HG02884 (cell line): ENCODE measurements around the gene GFRA1.

ENCODE experiments used
- ATAC-seq: cut with Tn5 transposase; IDR thresholded peaks from one replicate; pipeline ENCODE4 v1.9.1; 2021; ENCODE audit warnings: mild to moderate bottlenecking, moderate library complexity; ENCODE audit not compliant: unreplicated experiment

GFRA1 gene

GRCh38 chr10:116201670-116202430 is 71.2 kb downstream of the GFRA1 start:
- no peak for ATAC-seq

- no peak for ATAC-seq
These were observed 72.0 kb downstream of the GFRA1 start for GRCh38 chr10:116201011-116201410.

GRCh38 chr10:116198676-116199035 is 74.3 kb downstream of the GFRA1 start:
- no peak for ATAC-seq

- ATAC-seq = no peak
These were observed 74.9 kb downstream of the GFRA1 start for GRCh38 chr10:116197946-116198675.

- no peak for ATAC-seq
These were observed 77.4 kb downstream of the GFRA1 start for GRCh38 chr10:116195583-116195982.

- ATAC-seq = no peak
These were observed 78.0 kb downstream of the GFRA1 start for GRCh38 chr10:116195039-116195438.

GRCh38 chr10:116194061-116194460 is 78.9 kb downstream of the GFRA1 start:
- no peak for ATAC-seq

- no peak for ATAC-seq
These were observed 82.1 kb downstream of the GFRA1 start for GRCh38 chr10:116190883-116191282.

- no peak for ATAC-seq
These were observed 86.7 kb downstream of the GFRA1 start for GRCh38 chr10:116186273-116186672.

GRCh38 chr10:116185199-116185867 is 87.7 kb downstream of the GFRA1 start:
- ATAC-seq = no peak

GRCh38 chr10:116184512-116184794 is 88.6 kb downstream of the GFRA1 start:
- ATAC-seq = no peak

- no peak for ATAC-seq
These were observed 89.1 kb downstream of the GFRA1 start for GRCh38 chr10:116183733-116184511.

GRCh38 chr10:116182426-116182825 is 90.6 kb downstream of the GFRA1 start:
- no peak for ATAC-seq

GRCh38 chr10:116178086-116178605 is 94.9 kb downstream of the GFRA1 start:
- no peak for ATAC-seq

- ATAC-seq = no peak
These were observed 97.8 kb downstream of the GFRA1 start for GRCh38 chr10:116175231-116175630.

GRCh38 chr10:116171505-116171904 is 101.5 kb downstream of the GFRA1 start:
- ATAC-seq = no peak

- no peak for ATAC-seq
These were observed 102.2 kb downstream of the GFRA1 start for GRCh38 chr10:116170815-116171250.

GRCh38 chr10:116169782-116170445 is 103.1 kb downstream of the GFRA1 start:
- ATAC-seq = no peak

GRCh38 chr10:116168745-116169144 is 104.3 kb downstream of the GFRA1 start:
- no peak for ATAC-seq

- no peak for ATAC-seq
These were observed 104.7 kb downstream of the GFRA1 start for GRCh38 chr10:116168329-116168728.
